ENCODE data around the gene PCAT6. TPM values are rescaled to one million over a fixed set of nuclear protein-coding genes. Genes with fewer than 3 reads are reported as not detected.

PCAT6 gene
- total RNA-seq, 1 donor from 2014 or later = 7.7 TPM

GRCh38 chr1:202796670-202797069 is 14.1 kb upstream of the PCAT6 start:
- Mint-ChIP-seq H3K27me3 (ENCODE audit: unreplicated experiment) (no peaks in the 10 kb centered on the region), H3K4me3 (ENCODE audit: unreplicated experiment) (no peak overlapping the region), H3K9me3 (ENCODE audit: unreplicated experiment) (no peaks in the 10 kb centered on the region), H3K27ac (ENCODE audit: unreplicated experiment) (no peak overlapping the region), H3K4me1 (ENCODE audit: low read depth, unreplicated experiment) (peaks cover 18% of the 10 kb centered on the region), H3K36me3 (ENCODE audit: unreplicated experiment) (no peaks in the 10 kb centered on the region)
- no peak for TF ChIP-seq CTCF (IDR thresholded peaks at IDR 0.05; ENCODE audit: partially characterized antibody, unreplicated experiment)
- no peak for DNase-seq

GRCh38 chr1:202798260-202798659 is 12.5 kb upstream of the PCAT6 start:
- H3K27me3 Mint-ChIP-seq (ENCODE audit: unreplicated experiment) = no peaks in the 10 kb centered on the region
- peaks cover 20% of the 10 kb centered on the region for H3K4me1 Mint-ChIP-seq (ENCODE audit: low read depth, unreplicated experiment)
- H3K9me3 Mint-ChIP-seq (ENCODE audit: unreplicated experiment) = no peaks in the 10 kb centered on the region
- no peak overlapping the region for H3K27ac Mint-ChIP-seq (ENCODE audit: unreplicated experiment)
- no peak overlapping the region for H3K4me3 Mint-ChIP-seq (ENCODE audit: unreplicated experiment)
- no peaks in the 10 kb centered on the region for H3K36me3 Mint-ChIP-seq (ENCODE audit: unreplicated experiment)
- DNase-seq = no peak
- no peak for TF ChIP-seq CTCF (IDR thresholded peaks at IDR 0.05; ENCODE audit: partially characterized antibody, unreplicated experiment)

- no peaks in the 10 kb centered on the region for H3K27me3 Mint-ChIP-seq (ENCODE audit: unreplicated experiment)
- H3K4me3 Mint-ChIP-seq (ENCODE audit: unreplicated experiment) = no peak overlapping the region
- H3K36me3 Mint-ChIP-seq (ENCODE audit: unreplicated experiment) = no peaks in the 10 kb centered on the region
- no peak for TF ChIP-seq CTCF (IDR thresholded peaks at IDR 0.05; ENCODE audit: partially characterized antibody, unreplicated experiment)
- H3K27ac Mint-ChIP-seq (ENCODE audit: unreplicated experiment) = no peak overlapping the region
- peaks cover 21% of the 10 kb centered on the region for H3K4me1 Mint-ChIP-seq (ENCODE audit: low read depth, unreplicated experiment)
- DNase-seq = no peak
- H3K9me3 Mint-ChIP-seq (ENCODE audit: unreplicated experiment) = no peaks in the 10 kb centered on the region
Measured at GRCh38 chr1:202798792-202799331, 11.9 kb upstream of the PCAT6 start.

GRCh38 chr1:202800742-202801141 is 10.0 kb upstream of the PCAT6 start:
- Mint-ChIP-seq H3K27me3 (ENCODE audit: unreplicated experiment) (no peaks in the 10 kb centered on the region), H3K27ac (ENCODE audit: unreplicated experiment) (no peak overlapping the region), H3K4me1 (ENCODE audit: low read depth, unreplicated experiment) (peaks cover 23% of the 10 kb centered on the region), H3K4me3 (ENCODE audit: unreplicated experiment) (peak overlapping the region; percentile 67), H3K9me3 (ENCODE audit: unreplicated experiment) (no peaks in the 10 kb centered on the region), H3K36me3 (ENCODE audit: unreplicated experiment) (no peaks in the 10 kb centered on the region)
- no peak for TF ChIP-seq CTCF (IDR thresholded peaks at IDR 0.05; ENCODE audit: partially characterized antibody, unreplicated experiment)
- DNase-seq = no peak

GRCh38 chr1:202801175-202801574 is 9.6 kb upstream of the PCAT6 start:
- H3K9me3 Mint-ChIP-seq (ENCODE audit: unreplicated experiment) = peaks cover 1% of the 10 kb centered on the region
- peaks cover 21% of the 10 kb centered on the region for H3K4me1 Mint-ChIP-seq (ENCODE audit: low read depth, unreplicated experiment)
- no peaks in the 10 kb centered on the region for H3K36me3 Mint-ChIP-seq (ENCODE audit: unreplicated experiment)
- H3K27ac Mint-ChIP-seq (ENCODE audit: unreplicated experiment) = no peak overlapping the region
- no peak for TF ChIP-seq CTCF (IDR thresholded peaks at IDR 0.05; ENCODE audit: partially characterized antibody, unreplicated experiment)
- H3K27me3 Mint-ChIP-seq (ENCODE audit: unreplicated experiment) = no peaks in the 10 kb centered on the region
- no peak for DNase-seq
- H3K4me3 Mint-ChIP-seq (ENCODE audit: unreplicated experiment) = no peak overlapping the region
